Heart left ventricle (tissue), 16 donors: ENCODE data around the gene STX16. TPM values are rescaled to one million over a fixed set of nuclear protein-coding genes. Genes with fewer than 3 reads are reported as not detected.

Experiments used
- ATAC-seq, 4 donors: fragments of 200-7000 bp; cut with Tn5 transposase; one replicate each; pipeline ENCODE4 v1.9.1; 2020 to 2022; ENCODE audit warnings: moderate library complexity in 4 of 4, mild to moderate bottlenecking in 3 of 4, moderate number of reproducible peaks in 1 of 4
- DNase-seq, 5 donors: peaks; one replicate each; pipeline ENCODE4 v3.0.0-alpha.2; 2020
- H3K27ac ChIP-seq, 12 donors: fragments of 200-600 bp; sonication (generic) in 4 of 12; one replicate each; pipeline versions ENCODE4 v1.5.0 to v1.8.0; 2016 to 2022; ENCODE audit warnings: mild to moderate bottlenecking in 2 of 12
- H3K27me3 ChIP-seq, 9 donors: fragments of 200-600 bp; sonication (generic) in 2 of 9; one replicate each; pipeline versions ENCODE4 v1.5.1 to v1.8.0; 2016 to 2022; ENCODE audit warnings: mild to moderate bottlenecking in 3 of 9
- H3K36me3 ChIP-seq, 9 donors: fragments of 200-600 bp; sonication (generic) in 2 of 9; one replicate each; pipeline versions ENCODE4 v1.5.0 to v1.8.0; 2018 to 2022; ENCODE audit warnings: mild to moderate bottlenecking in 2 of 9
- H3K4me1 ChIP-seq, 12 donors: fragments of 200-600 bp; sonication (generic) in 4 of 12; one replicate each; pipeline versions ENCODE4 v1.5.0 to v1.8.0; 2016 to 2022; ENCODE audit warnings: mild to moderate bottlenecking in 3 of 12
- H3K4me3 ChIP-seq, 12 donors: fragments of 200-600 bp; sonication (generic) in 4 of 12; one replicate each; pipeline versions ENCODE4 v1.5.0 to v1.8.0; 2017 to 2022; ENCODE audit warnings: mild to moderate bottlenecking in 9 of 12, moderate library complexity in 4 of 12
- H3K9me3 ChIP-seq, 12 donors: fragments of 200-600 bp; sonication (generic) in 4 of 12; one replicate each; pipeline versions ENCODE4 v1.5.0 to v1.8.0; 2016 to 2022; ENCODE audit warnings: mild to moderate bottlenecking in 1 of 12
- CTCF ChIP-seq, 12 donors: fragments of 200-600 bp; sonication (generic) in 4 of 12; IDR thresholded peaks; one replicate each; pipeline versions ENCODE4 v1.5.0 to v1.8.0; 2018 to 2022; ENCODE audit warnings: antibody characterized with exemption in 12 of 12, mild to moderate bottlenecking in 5 of 12
- POLR2A ChIP-seq, 2 donors: fragments of 450-650 bp; IDR thresholded peaks; one replicate each; pipeline ENCODE4 v1.6.1; 2017; ENCODE audit warnings: antibody characterized with exemption in 2 of 2, mild to moderate bottlenecking in 2 of 2, moderate library complexity in 2 of 2
- WGBS, 4 donors: extraction: QIAGEN DNeasy Blood & Tissue Kit in 2 of 4; methylation state at CpG; one replicate each; pipeline versions ENCODE4 v1.1.5 to v1.1.7; 2013 to 2018; 5-methylcytosine and 5-hydroxymethylcytosine counted together
- intact Hi-C, 10 donors: fragments of 100-400 bp; cut with DNase I; formaldehyde crosslinking; loops; one replicate each; pipeline versions ENCODE4 v1.11.1 to v1.14.2; 2022
- polyA plus RNA-seq, 2 donors: library from polyadenylated mRNA; stranded (reverse); fragments of 200-250 nt; gene quantifications; one replicate each; pipeline ENCODE4 v1.2.3, GENCODE V29; 2013
- total RNA-seq, 9 donors: library from RNA; depleted of rRNA in 2 of 9; stranded (reverse); fragments of >200 nt in 2 of 9; fragmentation: NEBNext Ultra II Directional in 3 of 9; extraction: Animal tissue kit (Norgen Biotek cat#: 25700) in 3 of 9; gene quantifications; one replicate each; pipeline versions ENCODE4 v1.1.0 to v1.2.4, GENCODE V29; 2016 to 2023
- donor health status: ischemic (EF 13 %, LVEDD 7.1; RV severe dilation, severe dysfunction).
- donor health status: healthy with polysubstance abuse.
- donor health status: DM: no; HTN: yes; CAD: no.
- donor health status: DM: no; HTN: no; CAD: no.
- donor health status: ischemic (EF 25% LVEDD 6.9; RV normal size, moderate dysfunction).
- donor health status: ischemic (EF 25% LVEDD 5.7; RV mildly dilated, moderate dysfunction).
- donor health status: healthy.
- donor health status: DM: yes; HTN: yes; CAD: no.
- donor health status: ischemic (EF 35%, LVEDD 5.7; RV mildly dilated, moderate dysfunction).
- donor health status: nonischemic (EF 11% LVEDD 7.7; RV severe dilation, severe dysfunction).
- donor health status: DM: yes; HTN: yes; CAD: no.
- donor health status: PGD.
- donor health status: ischemic (EF 29% LVEDD 5.4; RV normal size, mild dysfunction).
- donor health status: nonischemic (EF 23%, LVEDD 6.1; RV moderate dilation, normal function).

The STX16 gene
- total and polyA plus RNA-seq, 11 donors = 14.6 to 38.9 (median 25.6) TPM

DNA sequence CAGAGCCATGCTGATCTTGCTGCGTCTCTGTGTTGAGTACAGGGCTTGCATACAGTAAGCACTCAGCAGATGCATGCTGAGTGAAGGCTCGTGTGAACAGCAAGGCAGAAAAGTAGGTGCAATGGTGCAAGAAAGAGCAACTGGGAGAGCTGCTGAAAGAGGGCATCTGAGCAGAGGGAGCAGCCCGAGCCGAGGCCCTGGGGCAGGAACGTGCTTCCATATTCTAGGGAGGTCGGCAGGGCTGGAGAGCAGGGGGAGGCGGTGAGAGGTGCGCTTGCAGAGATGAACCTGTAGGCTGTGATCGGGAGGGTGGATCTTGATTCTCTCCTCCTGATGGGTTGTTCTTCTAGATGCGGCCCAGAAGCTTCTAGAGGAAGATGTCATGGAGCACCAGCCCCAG lies 26.4 kb upstream of the STX16 start:
- intact Hi-C loops = loop anchor here in 1 of 10 donors (10.0 kb wide), 1 partner anchor 140 kb away; no protein-coding TSS in a partner anchor
- Histone ChIP-seq H3K4me3 (no peak overlapping the region), H3K9me3 (no peaks in the 10 kb centered on the region), H3K4me1 (peaks cover 0 to 8% (median 0%) of the 10 kb centered on the region in 12 donors), H3K36me3 (no peaks in the 10 kb centered on the region), H3K27ac (no peak overlapping the region), H3K27me3 (peaks cover 0 to 6% (median 0%) of the 10 kb centered on the region in 9 donors)
- DNase-seq (no peak), ATAC-seq (no peak)
- TF ChIP-seq POLR2A (IDR thresholded peaks at IDR 0.05) = no peak
- TF ChIP-seq CTCF (IDR thresholded peaks at IDR 0.05) = no peak
- WGBS, 4 donors = 90 to 93% (median 91%) methylated on average over 10 of the region's 10 CpGs

GRCh38 chr20:58625585-58625984 lies 25.5 kb upstream of the STX16 start:
- intact Hi-C loops = loop anchor here in 1 of 10 donors (10.0 kb wide), 1 partner anchor 141 kb away; no protein-coding TSS in a partner anchor
- Histone ChIP-seq H3K9me3 (no peaks in the 10 kb centered on the region), H3K4me1 (peaks cover 0 to 8% (median 0%) of the 10 kb centered on the region in 12 donors), H3K36me3 (no peaks in the 10 kb centered on the region), H3K27ac (no peak overlapping the region), H3K27me3 (peaks cover 0 to 3% (median 0%) of the 10 kb centered on the region in 9 donors), H3K4me3 (no peak overlapping the region)
- no peak for DNase-seq
- ATAC-seq = no peak
- TF ChIP-seq CTCF (IDR thresholded peaks at IDR 0.05) (no peak), POLR2A (IDR thresholded peaks at IDR 0.05) (no peak)
- 62 to 76% (median 74%) methylated on average over 5 to 6 of the region's 6 CpGs for WGBS, 4 donors

DNA sequence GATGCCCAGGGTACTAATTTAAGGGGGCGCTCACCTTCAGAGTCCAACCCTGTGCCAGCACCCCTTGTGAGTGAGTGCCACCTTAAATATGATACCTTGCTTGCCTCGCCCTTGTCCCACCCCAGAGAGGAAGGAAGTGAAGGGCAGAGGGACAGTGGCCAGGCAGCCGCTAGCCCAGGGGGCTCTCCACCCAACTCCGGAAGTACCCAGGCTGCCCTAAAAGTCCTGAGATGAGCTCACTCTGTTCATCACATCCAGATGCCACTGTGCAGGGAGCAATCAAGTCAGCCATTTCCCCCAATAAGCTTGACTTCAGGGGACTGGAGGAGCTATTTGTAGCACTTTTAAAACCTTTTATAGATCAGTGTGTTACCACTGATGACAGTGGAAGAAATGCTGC lies 25.0 kb upstream of the STX16 start:
- Histone ChIP-seq H3K27ac (no peak overlapping the region), H3K9me3 (no peaks in the 10 kb centered on the region), H3K4me3 (no peak overlapping the region), H3K36me3 (no peaks in the 10 kb centered on the region), H3K4me1 (peaks cover 0 to 8% (median 0%) of the 10 kb centered on the region in 12 donors), H3K27me3 (no peaks in the 10 kb centered on the region)
- no peak for TF ChIP-seq CTCF (IDR thresholded peaks at IDR 0.05)
- TF ChIP-seq POLR2A (IDR thresholded peaks at IDR 0.05) = no peak
- ATAC-seq (no peak), DNase-seq (no peak)
- intact Hi-C loops = loop anchor here in 1 of 10 donors (10.0 kb wide), 1 partner anchor 141 kb away; no protein-coding TSS in a partner anchor
- WGBS, 4 donors = 63 to 81% (median 64%) methylated on average over 3 to 4 of the region's 4 CpGs

DNA sequence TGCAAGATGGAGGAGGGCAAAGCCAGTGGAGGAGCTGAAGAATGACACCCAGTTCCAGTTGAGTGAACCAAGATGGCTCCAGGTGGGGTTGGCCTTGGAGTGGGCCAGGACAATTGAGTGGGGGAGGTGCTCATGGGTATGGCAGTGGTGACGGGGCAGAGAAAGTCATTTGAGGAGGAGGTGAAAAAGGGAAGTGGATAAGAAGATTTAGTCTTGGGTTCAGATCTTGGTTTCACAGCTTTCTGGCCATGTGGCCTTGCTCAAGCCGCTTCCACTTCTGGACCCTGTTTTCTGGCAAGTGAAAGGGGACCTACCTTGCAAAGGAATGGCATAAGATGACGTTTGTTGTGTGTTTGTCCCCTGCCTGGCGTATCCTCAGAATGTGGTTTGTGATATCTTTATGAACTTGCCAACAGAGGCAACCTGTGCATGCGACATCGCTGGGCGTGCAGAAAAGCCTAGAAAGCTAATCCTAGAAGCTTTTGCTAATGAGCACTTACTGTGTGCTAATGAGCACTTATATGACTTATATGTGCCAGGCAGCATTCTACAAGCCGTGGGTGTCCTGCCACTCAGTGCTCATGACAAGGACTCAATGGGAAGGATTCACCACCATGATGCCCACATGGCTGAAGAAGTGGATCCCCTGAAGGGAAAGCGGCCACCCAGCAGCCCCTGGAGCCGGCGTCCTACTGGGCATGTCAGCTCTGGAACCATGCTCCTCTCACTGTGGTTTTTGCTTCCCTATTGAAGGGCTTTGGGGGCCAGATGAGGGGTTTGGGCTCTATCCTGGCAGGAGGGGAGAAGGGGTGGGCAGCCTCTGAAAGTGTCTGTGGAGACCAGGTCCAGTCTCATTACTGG lies 23.6 kb upstream of the STX16 start:
- no peak for DNase-seq

More for the DNA sequence above, 23.6 kb upstream of the STX16 start:
- 90 to 98% (median 94%) methylated on average over 9 to 11 of the region's 11 CpGs for WGBS, 4 donors
- no peaks in the 10 kb centered on the region for H3K9me3 ChIP-seq
- ATAC-seq = no peak
- TF ChIP-seq CTCF (IDR thresholded peaks at IDR 0.05) (no peak), POLR2A (IDR thresholded peaks at IDR 0.05) (no peak)
- H3K27ac ChIP-seq = no peak overlapping the region
- no peaks in the 10 kb centered on the region for H3K27me3 ChIP-seq
- H3K4me1 ChIP-seq = peaks cover 0 to 8% (median 0%) of the 10 kb centered on the region in 12 donors
- no peak overlapping the region for H3K4me3 ChIP-seq
- intact Hi-C loops = loop anchor here in 1 of 10 donors (10.0 kb wide), 1 partner anchor 143 kb away; no protein-coding TSS in a partner anchor
- no peaks in the 10 kb centered on the region for H3K36me3 ChIP-seq
